Osteoblast (primary cell): ENCODE data around the gene MRPL3. TPM values are rescaled to one million over a fixed set of nuclear protein-coding genes. Genes with fewer than 3 reads are reported as not detected.

Source experiments
- DNase-seq: peaks from one replicate; pipeline ENCODE4 v3.0.0; 2011; ENCODE audit warnings: low spot score, mixed read lengths; ENCODE audit not compliant: insufficient read length; ENCODE audit errors: missing footprints
- H2AFZ ChIP-seq: 2 replicates; pipeline ENCODE4 v1.6.0; 2011; ENCODE audit warnings: mild to moderate bottlenecking, low read length
- H3K27ac ChIP-seq: 2 replicates; pipeline ENCODE4 v1.5.1; 2011; ENCODE audit warnings: mild to moderate bottlenecking, low read depth, low read length, moderate library complexity
- H3K27me3 ChIP-seq: 2 replicates; pipeline ENCODE4 v1.6.0; 2012; ENCODE audit warnings: mild to moderate bottlenecking, control low read depth, inconsistent platforms, low read length, moderate library complexity; ENCODE audit not compliant: insufficient read depth
- H3K36me3 ChIP-seq: 2 replicates; pipeline ENCODE4 v1.5.1; 2011; ENCODE audit warnings: mild to moderate bottlenecking, low read length, control low read depth, moderate library complexity; ENCODE audit not compliant: insufficient read depth
- H3K4me1 ChIP-seq: 2 replicates; pipeline ENCODE4 v1.5.1; 2011; ENCODE audit warnings: mild to moderate bottlenecking, low read length, control low read depth, moderate library complexity; ENCODE audit not compliant: insufficient read depth
- H3K4me2 ChIP-seq: 2 replicates; pipeline ENCODE4 v1.6.0; 2011; ENCODE audit warnings: mild to moderate bottlenecking, low read length; ENCODE audit not compliant: insufficient read depth
- H3K4me3 ChIP-seq: fragments of 200-600 bp; sonication (generic); 3 replicates; pipeline ENCODE4 v1.5.1; 2012; ENCODE audit warnings: mild to moderate bottlenecking, low read length, inconsistent platforms; ENCODE audit not compliant: insufficient read depth
- H3K79me2 ChIP-seq: 2 replicates; pipeline ENCODE4 v1.6.0; 2012; ENCODE audit warnings: mild to moderate bottlenecking, low read length, control low read depth, inconsistent platforms; ENCODE audit not compliant: insufficient read depth
- H3K9me3 ChIP-seq: 2 replicates; pipeline ENCODE4 v1.5.1; 2011; ENCODE audit warnings: low read depth, low read length, control low read depth
- H4K20me1 ChIP-seq: 2 replicates; pipeline ENCODE4 v1.6.0; 2012; ENCODE audit warnings: mild to moderate bottlenecking, low read length, control low read depth; ENCODE audit not compliant: insufficient read depth
- CTCF ChIP-seq: IDR thresholded peaks from 2 replicates; pipeline ENCODE4 v1.5.1; 2011; ENCODE audit warnings: mild to moderate bottlenecking, low read depth, low read length, moderate library complexity; ENCODE audit errors: extremely low read depth
- total RNA-seq: library from RNA; depleted of rRNA; stranded (reverse); fragments of >200 nt; gene quantifications from 2 replicates; pipeline ENCODE4 v1.2.3, GENCODE V29; 2012

MRPL3 gene
- total RNA-seq, 1 donor = 92.6 TPM

- Histone ChIP-seq H3K79me2 (no peaks in the 10 kb centered on the region), H3K36me3 (no peaks in the 10 kb centered on the region), H3K27me3 (no peaks in the 10 kb centered on the region), H4K20me1 (no peaks in the 10 kb centered on the region), H2AFZ (no peak overlapping the region), H3K4me3 (no peak overlapping the region), H3K4me1 (no peaks in the 10 kb centered on the region), H3K9me3 (no peaks in the 10 kb centered on the region), H3K27ac (no peak overlapping the region), H3K4me2 (no peak overlapping the region)
- DNase-seq = no peak
- no peak for TF ChIP-seq CTCF
These were observed 67.8 kb downstream of the MRPL3 start for GRCh38 chr3:131435000-131435399.

- H4K20me1 ChIP-seq = no peaks in the 10 kb centered on the region
- no peak for DNase-seq
- TF ChIP-seq CTCF = no peak
- H2AFZ ChIP-seq = no peak overlapping the region
- no peaks in the 10 kb centered on the region for H3K36me3 ChIP-seq
- H3K4me3 ChIP-seq = no peak overlapping the region
- H3K27ac ChIP-seq = no peak overlapping the region
- no peaks in the 10 kb centered on the region for H3K27me3 ChIP-seq
- no peaks in the 10 kb centered on the region for H3K4me1 ChIP-seq
- H3K79me2 ChIP-seq = no peaks in the 10 kb centered on the region
- no peaks in the 10 kb centered on the region for H3K9me3 ChIP-seq
- H3K4me2 ChIP-seq = no peak overlapping the region
These were observed 70.3 kb downstream of the MRPL3 start for GRCh38 chr3:131432441-131432840.

GRCh38 chr3:131431754-131432153 lies 71.0 kb downstream of the MRPL3 start:
- no peak overlapping the region for H3K27ac ChIP-seq
- no peaks in the 10 kb centered on the region for H3K9me3 ChIP-seq
- TF ChIP-seq CTCF = no peak
- DNase-seq = no peak
- H3K27me3 ChIP-seq = no peaks in the 10 kb centered on the region
- H3K4me3 ChIP-seq = no peak overlapping the region
- H2AFZ ChIP-seq = no peak overlapping the region
- no peaks in the 10 kb centered on the region for H3K79me2 ChIP-seq
- no peaks in the 10 kb centered on the region for H3K4me1 ChIP-seq
- H3K36me3 ChIP-seq = no peaks in the 10 kb centered on the region
- H4K20me1 ChIP-seq = no peaks in the 10 kb centered on the region
- no peak overlapping the region for H3K4me2 ChIP-seq

- H3K4me3 ChIP-seq = no peak overlapping the region
- no peak for TF ChIP-seq CTCF
These were observed 75.5 kb downstream of the MRPL3 start for GRCh38 chr3:131427226-131427625.

More at GRCh38 chr3:131427226-131427625, 75.5 kb downstream of the MRPL3 start:
- Histone ChIP-seq H4K20me1 (no peaks in the 10 kb centered on the region), H3K36me3 (no peaks in the 10 kb centered on the region), H2AFZ (no peak overlapping the region), H3K27ac (no peak overlapping the region), H3K79me2 (no peaks in the 10 kb centered on the region), H3K4me1 (no peaks in the 10 kb centered on the region), H3K27me3 (no peaks in the 10 kb centered on the region), H3K9me3 (no peaks in the 10 kb centered on the region), H3K4me2 (no peak overlapping the region)
- DNase-seq = no peak
